Endodermal cell (in vitro differentiated cells): ENCODE measurements around the gene BNIP3. TPM values are rescaled to one million over a fixed set of nuclear protein-coding genes. Genes with fewer than 3 reads are reported as not detected.

Source experiments
- DNase-seq: peaks from one replicate; pipeline ENCODE4 v3.0.0-alpha.2; 2017
- H3K27ac ChIP-seq: 2 replicates; pipeline ENCODE4 v1.5.1; 2013; ENCODE audit warnings: mild to moderate bottlenecking, low read depth, low read length, moderate library complexity
- H3K27me3 ChIP-seq: 2 replicates; pipeline ENCODE4 v1.6.1; 2013; ENCODE audit warnings: mild to moderate bottlenecking, low read length, moderate library complexity; ENCODE audit not compliant: insufficient read depth, control insufficient read depth, poor library complexity, severe bottlenecking
- H3K36me3 ChIP-seq: 2 replicates; pipeline ENCODE4 v1.7.0; 2013; ENCODE audit warnings: mild to moderate bottlenecking, low read length, moderate library complexity; ENCODE audit not compliant: control insufficient read depth, insufficient read depth
- H3K4me1 ChIP-seq: one replicate; pipeline ENCODE4 v1.7.0; 2013; ENCODE audit warnings: low read length; ENCODE audit not compliant: control insufficient read depth, insufficient read depth
- H3K4me3 ChIP-seq: 2 replicates; pipeline ENCODE4 v1.5.1; 2013; ENCODE audit warnings: mild to moderate bottlenecking, low read length, moderate library complexity
- H3K9ac ChIP-seq: 2 replicates; pipeline ENCODE4 v1.6.1; 2013; ENCODE audit warnings: mild to moderate bottlenecking, low read length, moderate library complexity; ENCODE audit not compliant: poor library complexity, severe bottlenecking; ENCODE audit errors: extremely low read depth
- H3K9me3 ChIP-seq: 2 replicates; pipeline ENCODE4 v1.6.1; 2013; ENCODE audit warnings: mild to moderate bottlenecking, low read length, moderate library complexity; ENCODE audit not compliant: control insufficient read depth
- H3K27ac Mint-ChIP-seq: 2 replicates; pipeline ENCODE4 v1.8.0; 2020; ENCODE audit warnings: mixed read lengths
- H3K27me3 Mint-ChIP-seq: 2 replicates; pipeline ENCODE4 v1.8.0; 2021; ENCODE audit warnings: mild to moderate bottlenecking, mixed read lengths; ENCODE audit not compliant: insufficient read depth
- H3K36me3 Mint-ChIP-seq: 2 replicates; pipeline ENCODE4 v1.8.0; 2020; ENCODE audit warnings: low read depth, mixed read lengths
- H3K4me1 Mint-ChIP-seq: 2 replicates; pipeline ENCODE4 v1.8.0; 2020; ENCODE audit warnings: mixed read lengths
- H3K4me3 Mint-ChIP-seq: 2 replicates; pipeline ENCODE4 v1.8.0; 2020; ENCODE audit warnings: mild to moderate bottlenecking, moderate library complexity, mixed read lengths
- H3K9me3 Mint-ChIP-seq: 2 replicates; pipeline ENCODE4 v1.8.0; 2020; ENCODE audit warnings: mild to moderate bottlenecking, mixed read lengths
- WGBS, 2 experiments: methylation state at CpG; one replicate each; pipeline versions ENCODE4 v1.1.5 to v1.1.7; 2013; ENCODE audit warnings: missing lambda C conversion rate in 2 of 2, mixed read lengths in 1 of 2; ENCODE audit not compliant: insufficient coverage in 1 of 2, insufficient read length in 1 of 2; 5-methylcytosine and 5-hydroxymethylcytosine counted together
- total RNA-seq, 2 donors: library from RNA; stranded (reverse); fragmentation: NEBNext Ultra II Directional in 1 of 2; extraction: Animal tissue kit (Norgen Biotek cat#: 25700) in 1 of 2; gene quantifications; 2 replicates in 1 of 2; 3 replicates in 1 of 2; pipeline ENCODE4 v1.2.1, GENCODE V29; 2021
- TF ChIP-seq, protein P1 (sequence below): fragments of 200-600 bp; sonication (generic); conservative IDR thresholded peaks from 2 replicates; pipeline ENCODE4 v1.5.0; 2021; ENCODE audit warnings: antibody characterized with exemption, mild to moderate bottlenecking

Gene BNIP3
- total RNA-seq, 2 donors from 2014 or later, result 93.5 to 108 TPM

DNA sequence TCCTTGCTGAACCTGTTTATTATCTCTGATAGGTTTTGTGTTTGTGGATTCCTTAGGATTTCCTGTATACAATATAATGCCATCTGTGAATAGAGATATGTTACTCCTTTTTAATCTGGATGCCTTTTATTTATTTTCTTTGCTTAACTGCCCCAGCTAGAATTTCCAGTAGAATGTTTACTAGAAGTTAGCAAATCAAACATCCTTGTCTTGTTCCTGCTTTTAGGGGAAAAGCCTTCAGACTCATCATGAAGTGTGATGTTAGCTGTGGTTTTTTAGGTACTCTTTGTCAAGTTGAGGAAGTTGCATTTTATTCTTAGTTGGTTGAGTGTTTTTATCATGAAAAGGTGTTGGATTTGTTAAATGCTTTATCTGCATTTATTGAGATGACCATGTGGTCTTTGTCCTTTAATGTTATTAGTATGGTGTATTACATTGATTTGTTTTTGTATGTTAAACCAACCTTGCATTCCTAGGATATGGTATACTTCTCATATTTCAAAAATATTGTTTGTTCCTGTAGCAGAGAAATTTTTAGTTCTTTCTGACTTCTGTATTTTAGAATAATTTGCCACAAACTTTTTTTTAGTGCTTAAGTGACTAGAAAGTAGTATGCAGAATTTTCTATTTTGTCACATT, 56.6 kb downstream of the BNIP3 start:
- Mint-ChIP-seq H3K27ac (no peak overlapping the region), H3K4me1 (peaks cover 42% of the 10 kb centered on the region), H3K27me3 (no peaks in the 10 kb centered on the region), H3K36me3 (peaks cover 31% of the 10 kb centered on the region), H3K9me3 (peaks cover 25% of the 10 kb centered on the region), H3K4me3 (no peak overlapping the region)
- H3K9me3 ChIP-seq, result peaks cover 23% of the 10 kb centered on the region
- H3K9ac ChIP-seq, result no peak overlapping the region
- no peak overlapping the region for H3K27ac ChIP-seq
- H3K4me3 ChIP-seq, result peak overlapping the region; percentile 6
- DNase-seq, result no peak
- TF ChIP-seq, protein P1, sequence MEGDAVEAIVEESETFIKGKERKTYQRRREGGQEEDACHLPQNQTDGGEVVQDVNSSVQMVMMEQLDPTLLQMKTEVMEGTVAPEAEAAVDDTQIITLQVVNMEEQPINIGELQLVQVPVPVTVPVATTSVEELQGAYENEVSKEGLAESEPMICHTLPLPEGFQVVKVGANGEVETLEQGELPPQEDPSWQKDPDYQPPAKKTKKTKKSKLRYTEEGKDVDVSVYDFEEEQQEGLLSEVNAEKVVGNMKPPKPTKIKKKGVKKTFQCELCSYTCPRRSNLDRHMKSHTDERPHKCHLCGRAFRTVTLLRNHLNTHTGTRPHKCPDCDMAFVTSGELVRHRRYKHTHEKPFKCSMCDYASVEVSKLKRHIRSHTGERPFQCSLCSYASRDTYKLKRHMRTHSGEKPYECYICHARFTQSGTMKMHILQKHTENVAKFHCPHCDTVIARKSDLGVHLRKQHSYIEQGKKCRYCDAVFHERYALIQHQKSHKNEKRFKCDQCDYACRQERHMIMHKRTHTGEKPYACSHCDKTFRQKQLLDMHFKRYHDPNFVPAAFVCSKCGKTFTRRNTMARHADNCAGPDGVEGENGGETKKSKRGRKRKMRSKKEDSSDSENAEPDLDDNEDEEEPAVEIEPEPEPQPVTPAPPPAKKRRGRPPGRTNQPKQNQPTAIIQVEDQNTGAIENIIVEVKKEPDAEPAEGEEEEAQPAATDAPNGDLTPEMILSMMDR, result no peak
- peaks cover 13% of the 10 kb centered on the region for H3K4me1 ChIP-seq
- H3K27me3 ChIP-seq, result no peaks in the 10 kb centered on the region
- peaks cover 14% of the 10 kb centered on the region for H3K36me3 ChIP-seq

GRCh38 chr10:131923038-131923756, 58.5 kb downstream of the BNIP3 start:
- Histone ChIP-seq H3K4me3 (no peak overlapping the region), H3K9ac (no peak overlapping the region), H3K36me3 (peaks cover 11% of the 10 kb centered on the region), H3K4me1 (peaks cover 4% of the 10 kb centered on the region), H3K27me3 (no peaks in the 10 kb centered on the region), H3K27ac (no peak overlapping the region), H3K9me3 (peaks cover 23% of the 10 kb centered on the region)
- H3K27ac Mint-ChIP-seq, result no peak overlapping the region
- DNase-seq, result peak; percentile 32
- no peaks in the 10 kb centered on the region for H3K27me3 Mint-ChIP-seq
- H3K4me3 Mint-ChIP-seq, result no peak overlapping the region
- H3K36me3 Mint-ChIP-seq, result peaks cover 31% of the 10 kb centered on the region
- TF ChIP-seq, protein P1, result no peak
- 90 to 97% methylated on average over 10 to 11 of the region's 11 CpGs for WGBS, 2 experiments
- H3K9me3 Mint-ChIP-seq, result peaks cover 25% of the 10 kb centered on the region
- peaks cover 22% of the 10 kb centered on the region for H3K4me1 Mint-ChIP-seq

DNA sequence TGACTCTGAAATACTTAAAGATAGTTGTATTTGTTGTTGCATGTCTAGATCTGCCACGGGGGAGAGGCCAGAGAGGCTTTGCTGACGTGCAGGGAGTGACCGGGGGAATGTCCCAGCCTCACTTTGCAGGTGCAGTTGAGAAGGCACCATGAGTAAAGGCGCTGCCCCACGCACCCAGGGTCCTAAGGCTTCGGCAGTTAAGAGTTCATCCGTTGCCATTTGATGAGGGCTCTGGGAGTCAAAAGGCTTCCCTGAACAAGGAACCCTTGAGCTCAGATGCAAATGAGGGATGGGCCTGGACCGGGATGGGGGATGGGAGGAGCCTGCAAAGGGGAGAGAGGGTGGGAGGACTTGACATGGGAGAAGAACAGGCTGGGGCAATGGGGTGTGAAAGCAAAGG, 60.5 kb downstream of the BNIP3 start:
- Mint-ChIP-seq H3K4me3 (no peak overlapping the region), H3K36me3 (peaks cover 19% of the 10 kb centered on the region), H3K4me1 (peaks cover 6% of the 10 kb centered on the region), H3K9me3 (peaks cover 17% of the 10 kb centered on the region), H3K27me3 (no peaks in the 10 kb centered on the region), H3K27ac (no peak overlapping the region)
- Histone ChIP-seq H3K9ac (no peak overlapping the region), H3K36me3 (peaks cover 5% of the 10 kb centered on the region), H3K4me1 (no peaks in the 10 kb centered on the region), H3K4me3 (no peak overlapping the region), H3K27me3 (no peaks in the 10 kb centered on the region), H3K9me3 (peaks cover 20% of the 10 kb centered on the region), H3K27ac (no peak overlapping the region)
- TF ChIP-seq, protein P1, result no peak
- DNase-seq, result peak; percentile 51
- WGBS, 2 experiments, result 82 to 92% methylated on average over 7 to 8 of the region's 8 CpGs
